ENCODE measurements around the gene TEF.

Gene TEF

GRCh38 chr22:41381329-41382097 is at the start of gene TEF:
Gene TEF (plus strand): TSS chr22:41381942. CDS start chr22:41382045, 103 bp downstream.
- DNase-seq, result peak; percentile 96 to 98

- DNase-seq, result no peak
Measured at GRCh38 chr22:41332217-41332939, 49.4 kb upstream of the TEF start.

- no peak for DNase-seq
Measured at GRCh38 chr22:41333806-41334205, 47.9 kb upstream of the TEF start.

GRCh38 chr22:41334215-41334614 is 47.5 kb upstream of the TEF start:
- no peak for DNase-seq

- no peak for DNase-seq
Measured at GRCh38 chr22:41334951-41335635, 46.6 kb upstream of the TEF start.

GRCh38 chr22:41338614-41339212 is 43.0 kb upstream of the TEF start:
- no peak for DNase-seq

- DNase-seq, result no peak
Measured at GRCh38 chr22:41339823-41340222, 41.9 kb upstream of the TEF start.

GRCh38 chr22:41340357-41340756 is 41.4 kb upstream of the TEF start:
- no peak for DNase-seq

- no peak for DNase-seq
Measured at GRCh38 chr22:41341012-41341411, 40.7 kb upstream of the TEF start.

GRCh38 chr22:41341990-41342389 is 39.8 kb upstream of the TEF start:
- DNase-seq, result no peak

- DNase-seq, result no peak
Measured at GRCh38 chr22:41343300-41343699, 38.4 kb upstream of the TEF start.

GRCh38 chr22:41343717-41344116 is 38.0 kb upstream of the TEF start:
- no peak for DNase-seq

- DNase-seq, result no peak
Measured at GRCh38 chr22:41344189-41344788, 37.5 kb upstream of the TEF start.

GRCh38 chr22:41345807-41346335 is 35.9 kb upstream of the TEF start:
- no peak for DNase-seq

GRCh38 chr22:41347066-41347859 is 34.5 kb upstream of the TEF start:
- no peak for DNase-seq

- no peak for DNase-seq
Measured at GRCh38 chr22:41348964-41349484, 32.7 kb upstream of the TEF start.

- no peak for DNase-seq
Measured at GRCh38 chr22:41350087-41350486, 31.7 kb upstream of the TEF start.

- no peak for DNase-seq
Measured at GRCh38 chr22:41351011-41351410, 30.7 kb upstream of the TEF start.

- DNase-seq, result no peak
Measured at GRCh38 chr22:41352058-41352457, 29.7 kb upstream of the TEF start.

- DNase-seq, result no peak
Measured at GRCh38 chr22:41353862-41354575, 27.7 kb upstream of the TEF start.

- no peak for DNase-seq
Measured at GRCh38 chr22:41354979-41355378, 26.8 kb upstream of the TEF start.
